ENCODE results near the gene FIGN. TPM values are rescaled to one million over a fixed set of nuclear protein-coding genes. Genes with fewer than 3 reads are reported as not detected.

FIGN gene
- total RNA-seq, 2 donors from 2014 or later, result 8.9 to 9.8 TPM

DNA sequence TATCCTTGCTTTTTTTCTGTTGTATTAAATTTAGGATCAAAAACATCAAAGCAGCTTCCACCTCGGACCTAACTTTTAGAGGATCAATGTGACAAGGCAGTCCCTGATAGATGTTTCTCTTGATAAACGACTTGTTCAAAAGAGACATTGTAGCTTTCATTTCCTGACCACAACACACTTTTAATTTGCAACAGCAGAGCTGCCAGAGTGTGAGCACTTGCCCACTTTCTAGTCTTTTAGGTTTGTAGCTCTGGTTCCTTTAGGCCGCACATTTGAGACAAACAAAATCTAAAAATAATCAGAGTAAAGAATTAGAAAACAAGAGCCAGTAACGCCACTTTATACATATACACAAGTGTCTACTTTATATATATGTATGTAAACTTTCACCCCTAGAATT lies 3.1 kb downstream of the FIGN start:
- no peaks in the 10 kb centered on the region for H3K36me3 ChIP-seq
- H3K4me3 ChIP-seq, result peak overlapping the region; percentile 62 to 66
- peak overlapping the region; percentile 94 to 95 for H3K27ac ChIP-seq
- H3K9me3 ChIP-seq, result no peaks in the 10 kb centered on the region
- TF ChIP-seq, protein P1, sequence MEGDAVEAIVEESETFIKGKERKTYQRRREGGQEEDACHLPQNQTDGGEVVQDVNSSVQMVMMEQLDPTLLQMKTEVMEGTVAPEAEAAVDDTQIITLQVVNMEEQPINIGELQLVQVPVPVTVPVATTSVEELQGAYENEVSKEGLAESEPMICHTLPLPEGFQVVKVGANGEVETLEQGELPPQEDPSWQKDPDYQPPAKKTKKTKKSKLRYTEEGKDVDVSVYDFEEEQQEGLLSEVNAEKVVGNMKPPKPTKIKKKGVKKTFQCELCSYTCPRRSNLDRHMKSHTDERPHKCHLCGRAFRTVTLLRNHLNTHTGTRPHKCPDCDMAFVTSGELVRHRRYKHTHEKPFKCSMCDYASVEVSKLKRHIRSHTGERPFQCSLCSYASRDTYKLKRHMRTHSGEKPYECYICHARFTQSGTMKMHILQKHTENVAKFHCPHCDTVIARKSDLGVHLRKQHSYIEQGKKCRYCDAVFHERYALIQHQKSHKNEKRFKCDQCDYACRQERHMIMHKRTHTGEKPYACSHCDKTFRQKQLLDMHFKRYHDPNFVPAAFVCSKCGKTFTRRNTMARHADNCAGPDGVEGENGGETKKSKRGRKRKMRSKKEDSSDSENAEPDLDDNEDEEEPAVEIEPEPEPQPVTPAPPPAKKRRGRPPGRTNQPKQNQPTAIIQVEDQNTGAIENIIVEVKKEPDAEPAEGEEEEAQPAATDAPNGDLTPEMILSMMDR (IDR thresholded peaks at IDR 0.05), result no peak
- DNase-seq (ENCODE audit: low spot score), result no peak
- no peaks in the 10 kb centered on the region for H3K27me3 ChIP-seq
- H3K4me1 ChIP-seq, result peaks cover 0 to 28% of the 10 kb centered on the region in 2 donors

DNA sequence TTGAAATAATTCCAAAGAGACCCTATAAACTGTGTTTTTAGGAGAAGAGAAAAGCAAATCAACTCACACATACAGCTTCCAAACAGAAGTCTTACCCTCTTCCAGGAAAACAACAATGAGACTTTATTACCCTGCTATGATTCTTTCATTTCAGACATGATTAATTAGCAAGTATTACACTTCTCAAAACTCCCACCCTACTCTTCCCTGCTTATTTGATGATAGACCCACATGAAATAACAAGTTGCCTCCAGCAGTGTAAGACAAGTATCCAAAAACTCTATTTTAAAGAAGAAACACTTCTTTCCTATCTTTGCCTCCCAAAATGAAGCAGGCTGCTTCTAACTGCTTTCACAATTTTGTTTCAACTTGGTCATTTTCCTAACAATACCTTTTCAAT lies 4.1 kb downstream of the FIGN start:
- DNase-seq (ENCODE audit: low spot score), result no peak
- no peaks in the 10 kb centered on the region for H3K27me3 ChIP-seq
- TF ChIP-seq, protein P1 (IDR thresholded peaks at IDR 0.05), result no peak
- no peaks in the 10 kb centered on the region for H3K36me3 ChIP-seq
- no peaks in the 10 kb centered on the region for H3K9me3 ChIP-seq
- H3K4me3 ChIP-seq, result peak overlapping the region; percentile 9 to 66
- peaks cover 0 to 34% of the 10 kb centered on the region in 2 donors for H3K4me1 ChIP-seq
- H3K27ac ChIP-seq, result peak overlapping the region; percentile 94 to 95

DNA sequence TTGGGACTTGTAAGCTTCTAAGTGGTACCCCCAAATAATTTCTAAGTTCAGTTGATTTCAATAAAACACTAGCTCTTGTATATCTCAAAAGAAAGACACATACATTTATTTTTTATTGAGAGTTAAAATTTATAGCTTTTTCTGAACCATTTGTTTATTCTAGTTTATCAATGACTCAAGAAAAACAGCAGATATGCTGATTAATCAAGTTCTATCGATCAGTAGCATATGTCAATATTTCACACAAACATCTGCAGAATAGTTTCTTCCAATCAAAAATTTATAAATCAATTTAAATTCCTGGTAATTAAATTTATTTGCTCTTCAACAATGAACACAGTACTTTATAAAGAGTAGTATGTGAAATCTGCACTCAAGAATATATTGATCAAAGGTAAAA lies 5.3 kb downstream of the FIGN start:
- TF ChIP-seq, protein P1 (IDR thresholded peaks at IDR 0.05), result no peak
- no peak for DNase-seq (ENCODE audit: low spot score)
- Histone ChIP-seq H3K27me3 (no peaks in the 10 kb centered on the region), H3K27ac (peak overlapping the region; percentile 94 to 95), H3K36me3 (no peaks in the 10 kb centered on the region), H3K4me1 (peaks cover 0 to 34% of the 10 kb centered on the region in 2 donors), H3K4me3 (peak overlapping the region in 1 of 2 donors; percentile 66), H3K9me3 (no peaks in the 10 kb centered on the region)

DNA sequence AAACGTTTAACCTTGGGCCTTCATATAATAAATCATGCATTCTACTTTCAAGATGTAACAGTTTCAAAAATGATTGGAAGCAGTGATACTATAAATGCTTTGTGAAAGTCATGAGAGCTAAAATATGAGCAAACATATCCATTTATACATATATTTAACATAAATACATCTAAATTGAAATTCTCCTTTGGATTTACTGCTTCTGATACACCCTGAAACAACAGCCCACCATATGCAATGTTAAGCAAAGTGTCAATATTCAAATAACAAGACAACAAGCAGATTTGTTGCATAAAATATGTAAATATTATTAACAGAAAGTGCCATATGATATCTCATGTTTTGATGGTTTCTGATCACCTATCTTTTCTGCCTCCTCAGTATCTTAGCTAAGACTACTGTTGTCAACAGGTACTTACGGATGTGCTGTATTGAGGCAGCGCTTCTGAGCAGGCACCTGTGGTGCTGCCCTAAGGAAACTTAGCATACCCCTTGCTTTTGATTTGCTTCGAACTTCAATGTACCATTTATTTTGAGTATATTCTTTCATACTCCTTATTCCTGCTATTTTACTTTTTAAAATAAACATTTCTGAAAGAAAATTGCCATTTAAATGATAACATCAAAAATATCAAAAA lies 6.1 kb downstream of the FIGN start:
- Histone ChIP-seq H3K4me3 (no peak overlapping the region), H3K27me3 (no peaks in the 10 kb centered on the region), H3K4me1 (peaks cover 0 to 34% of the 10 kb centered on the region in 2 donors), H3K27ac (peak overlapping the region; percentile 94 to 95), H3K9me3 (no peaks in the 10 kb centered on the region), H3K36me3 (no peaks in the 10 kb centered on the region)
- TF ChIP-seq, protein P1 (IDR thresholded peaks at IDR 0.05), result no peak
- DNase-seq (ENCODE audit: low spot score), result no peak

DNA sequence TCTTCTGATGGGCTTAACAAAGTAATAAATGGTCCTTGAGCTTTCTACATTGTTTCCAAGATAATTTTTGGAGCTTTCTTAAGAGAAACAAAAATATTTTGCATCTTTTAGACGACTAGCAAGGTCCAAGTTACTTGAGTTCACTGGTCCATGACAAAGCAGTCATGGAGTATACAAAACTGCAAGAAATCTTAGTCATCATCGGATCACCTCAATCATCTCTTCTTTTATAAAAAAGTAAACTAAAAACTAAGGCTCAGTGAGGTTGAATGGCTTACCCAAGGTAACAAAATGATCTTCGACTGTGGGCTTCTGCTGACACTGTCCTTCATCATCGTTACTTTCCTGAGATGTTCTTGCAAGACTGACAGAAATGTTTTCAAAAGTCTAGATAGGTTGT lies 11.9 kb downstream of the FIGN start:
- TF ChIP-seq, protein P1 (IDR thresholded peaks at IDR 0.05), result no peak
- no peak overlapping the region for H3K4me3 ChIP-seq

DNA sequence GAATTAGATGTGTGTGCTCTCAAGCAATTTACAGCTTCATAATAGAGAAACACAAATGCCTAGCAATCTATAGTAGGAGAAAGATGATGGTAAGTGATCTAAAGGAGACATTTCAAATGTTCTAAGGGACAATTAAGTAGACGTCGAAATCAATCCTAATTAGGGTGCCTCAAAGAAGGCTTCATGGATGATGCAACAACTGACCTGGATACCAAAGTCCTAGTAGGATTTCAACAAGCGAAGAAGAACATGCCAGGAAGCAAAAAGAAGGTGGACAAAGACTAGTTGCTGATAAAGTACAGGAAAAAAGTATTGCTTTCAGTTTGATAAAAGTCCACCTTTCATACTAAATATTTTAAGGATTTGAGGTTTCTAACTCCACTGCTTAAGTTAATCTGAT lies 12.5 kb downstream of the FIGN start:
- no peak overlapping the region for H3K27ac ChIP-seq
- TF ChIP-seq, protein P1 (IDR thresholded peaks at IDR 0.05), result no peak
- no peaks in the 10 kb centered on the region for H3K27me3 ChIP-seq
- H3K9me3 ChIP-seq, result no peaks in the 10 kb centered on the region
- H3K36me3 ChIP-seq, result no peaks in the 10 kb centered on the region
- peaks cover 0 to 20% of the 10 kb centered on the region in 2 donors for H3K4me1 ChIP-seq
- no peak overlapping the region for H3K4me3 ChIP-seq
- no peak for DNase-seq (ENCODE audit: low spot score)

More for the DNA sequence above, 11.9 kb downstream of the FIGN start:
- H3K9me3 ChIP-seq, result no peaks in the 10 kb centered on the region
- DNase-seq (ENCODE audit: low spot score), result no peak
- H3K4me1 ChIP-seq, result peaks cover 0 to 23% of the 10 kb centered on the region in 2 donors
- H3K27ac ChIP-seq, result no peak overlapping the region
- H3K27me3 ChIP-seq, result no peaks in the 10 kb centered on the region
- H3K36me3 ChIP-seq, result no peaks in the 10 kb centered on the region
